CD4-positive, alpha-beta T cell (primary cell): Measurements from ENCODE around the gene PNLIPRP1. TPM values are rescaled to one million over a fixed set of nuclear protein-coding genes. Genes with fewer than 3 reads are reported as not detected.

Experiments
- ATAC-seq: fragments of 200-7000 bp; cut with Tn5 transposase; one replicate; pipeline ENCODE4 v1.10.0; 2022; ENCODE audit warnings: mild to moderate bottlenecking; ENCODE audit not compliant: poor library complexity
- CTCF ChIA-PET: fragments of 350-600 bp; sonication (Branson Sonifier 250); formaldehyde crosslinking; loops from one replicate; lab custom pipeline; 2021; ENCODE audit warnings: antibody characterized with exemption, inconsistent platforms; lab: Charles Lee
- POLR2A ChIA-PET: fragments of 350-600 bp; sonication (Branson Sonifier 250); formaldehyde crosslinking; loops from one replicate; lab custom pipeline; 2021; ENCODE audit warnings: antibody characterized with exemption, inconsistent platforms; lab: Charles Lee
- DNase-seq, 14 experiments: peaks; one replicate each; pipeline ENCODE4 v3.0.0-alpha.2; 2013 to 2020; ENCODE audit warnings: mixed read lengths in 2 of 14
- H3K27ac ChIP-seq, 2 donors: one replicate each; pipeline versions ENCODE4 v1.5.1 to v1.7.0; 2013; ENCODE audit warnings: low read length in 2 of 2, low read depth in 1 of 2, mild to moderate bottlenecking in 1 of 2
- H3K27me3 ChIP-seq, 2 experiments: 1 replicate in 1 of 2; 2 replicates in 1 of 2; pipeline versions ENCODE4 v1.6.1 to v1.7.0; 2013; ENCODE audit warnings: low read length in 2 of 2, control low read depth in 1 of 2, mild to moderate bottlenecking in 1 of 2, moderate library complexity in 1 of 2; ENCODE audit not compliant: insufficient read depth in 2 of 2, control insufficient read depth in 1 of 2
- H3K36me3 ChIP-seq: one replicate; pipeline ENCODE4 v1.6.1; 2013; ENCODE audit warnings: low read length, control low read depth; ENCODE audit not compliant: insufficient read depth
- H3K4me1 ChIP-seq: one replicate; pipeline ENCODE4 v1.6.1; 2013; ENCODE audit warnings: low read length, control low read depth; ENCODE audit not compliant: insufficient read depth
- H3K4me3 ChIP-seq: one replicate; pipeline ENCODE4 v1.5.1; 2013; ENCODE audit warnings: mild to moderate bottlenecking, low read length, moderate library complexity
- H3K9me3 ChIP-seq, 2 experiments: 1 replicate in 1 of 2; 2 replicates in 1 of 2; pipeline versions ENCODE4 v1.6.1 to v1.7.0; 2013; ENCODE audit warnings: low read length in 2 of 2, mild to moderate bottlenecking in 2 of 2, control low read depth in 1 of 2, moderate library complexity in 1 of 2; ENCODE audit not compliant: control insufficient read depth in 1 of 2, insufficient read depth in 1 of 2
- H3K27ac Mint-ChIP-seq: one replicate; pipeline ENCODE4 v1.8.0; 2020; ENCODE audit warnings: mixed read lengths
- H3K27me3 Mint-ChIP-seq: one replicate; pipeline ENCODE4 v1.8.0; 2021; ENCODE audit warnings: mixed read lengths
- H3K36me3 Mint-ChIP-seq: one replicate; pipeline ENCODE4 v1.8.0; 2021; ENCODE audit warnings: low read depth, mixed read lengths
- H3K4me1 Mint-ChIP-seq: one replicate; pipeline ENCODE4 v1.8.0; 2021; ENCODE audit warnings: low read depth, mixed read lengths
- H3K4me3 Mint-ChIP-seq: one replicate; pipeline ENCODE4 v1.8.0; 2020; ENCODE audit warnings: mild to moderate bottlenecking, mixed read lengths
- H3K9me3 Mint-ChIP-seq: one replicate; pipeline ENCODE4 v1.8.0; 2020; ENCODE audit warnings: mixed read lengths
- intact Hi-C, 2 experiments: fragments of 100-400 bp; cut with DNase I in 1 of 2; cut with micrococcal nuclease in 1 of 2; formaldehyde crosslinking; loops; one replicate each; pipeline versions ENCODE4 v1.15.1 to v1.9.0; 2023 to 2025; cut with DNase I, micrococcal nuclease
- total RNA-seq, 174 experiments: library from RNA in 2 of 174; stranded (reverse) in 2 of 174; gene quantifications; one replicate each; pipeline ENCODE4 v1.2.3 and lab custom pipeline; 2021 to 2026
- TF ChIP-seq, protein P1 (sequence below): fragments of 200-600 bp; IDR thresholded peaks from one replicate; pipeline ENCODE4 v1.8.0; 2022; ENCODE audit warnings: antibody characterized with exemption, mild to moderate bottlenecking

Gene PNLIPRP1
- total RNA-seq, 2 experiments from 2014 or later, result not detected

DNA sequence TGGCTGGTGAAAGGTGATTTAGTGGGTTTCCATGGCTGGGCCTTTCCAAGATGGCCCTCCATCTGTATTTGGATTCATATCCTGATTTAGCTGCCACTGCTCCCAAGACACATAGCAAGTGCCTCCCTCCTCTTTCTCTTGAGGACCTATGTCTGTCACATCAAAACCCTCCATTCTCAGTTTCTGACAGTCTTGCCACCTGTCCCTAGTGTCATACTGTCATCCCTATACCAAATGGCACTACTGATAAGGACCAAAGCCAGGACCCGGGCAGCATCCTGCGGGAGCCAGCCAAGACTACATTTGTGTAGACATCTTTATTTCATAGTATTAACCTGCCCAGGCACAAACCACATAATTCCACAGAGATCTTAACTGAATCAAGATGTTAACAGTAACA is 64.8 kb downstream of the PNLIPRP1 start:
- H3K4me3 Mint-ChIP-seq, result no peak overlapping the region
- H3K27ac Mint-ChIP-seq, result no peak overlapping the region
- Histone ChIP-seq H3K27ac (no peak overlapping the region), H3K27me3 (peaks cover 8 to 16% of the 10 kb centered on the region in 2 experiments), H3K4me3 (no peak overlapping the region), H3K9me3 (no peaks in the 10 kb centered on the region), H3K4me1 (no peaks in the 10 kb centered on the region), H3K36me3 (no peaks in the 10 kb centered on the region)
- no peak for ATAC-seq
- intact Hi-C loops, result no loop called here
- H3K4me1 Mint-ChIP-seq, result no peaks in the 10 kb centered on the region
- H3K9me3 Mint-ChIP-seq, result peaks cover 3% of the 10 kb centered on the region
- no peak for DNase-seq
- ChIA-PET POLR2A (no interaction called here), CTCF (no interaction called here)
- TF ChIP-seq, protein P1, sequence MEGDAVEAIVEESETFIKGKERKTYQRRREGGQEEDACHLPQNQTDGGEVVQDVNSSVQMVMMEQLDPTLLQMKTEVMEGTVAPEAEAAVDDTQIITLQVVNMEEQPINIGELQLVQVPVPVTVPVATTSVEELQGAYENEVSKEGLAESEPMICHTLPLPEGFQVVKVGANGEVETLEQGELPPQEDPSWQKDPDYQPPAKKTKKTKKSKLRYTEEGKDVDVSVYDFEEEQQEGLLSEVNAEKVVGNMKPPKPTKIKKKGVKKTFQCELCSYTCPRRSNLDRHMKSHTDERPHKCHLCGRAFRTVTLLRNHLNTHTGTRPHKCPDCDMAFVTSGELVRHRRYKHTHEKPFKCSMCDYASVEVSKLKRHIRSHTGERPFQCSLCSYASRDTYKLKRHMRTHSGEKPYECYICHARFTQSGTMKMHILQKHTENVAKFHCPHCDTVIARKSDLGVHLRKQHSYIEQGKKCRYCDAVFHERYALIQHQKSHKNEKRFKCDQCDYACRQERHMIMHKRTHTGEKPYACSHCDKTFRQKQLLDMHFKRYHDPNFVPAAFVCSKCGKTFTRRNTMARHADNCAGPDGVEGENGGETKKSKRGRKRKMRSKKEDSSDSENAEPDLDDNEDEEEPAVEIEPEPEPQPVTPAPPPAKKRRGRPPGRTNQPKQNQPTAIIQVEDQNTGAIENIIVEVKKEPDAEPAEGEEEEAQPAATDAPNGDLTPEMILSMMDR, result no peak
- peaks cover 57% of the 10 kb centered on the region for H3K27me3 Mint-ChIP-seq
- no peaks in the 10 kb centered on the region for H3K36me3 Mint-ChIP-seq

DNA sequence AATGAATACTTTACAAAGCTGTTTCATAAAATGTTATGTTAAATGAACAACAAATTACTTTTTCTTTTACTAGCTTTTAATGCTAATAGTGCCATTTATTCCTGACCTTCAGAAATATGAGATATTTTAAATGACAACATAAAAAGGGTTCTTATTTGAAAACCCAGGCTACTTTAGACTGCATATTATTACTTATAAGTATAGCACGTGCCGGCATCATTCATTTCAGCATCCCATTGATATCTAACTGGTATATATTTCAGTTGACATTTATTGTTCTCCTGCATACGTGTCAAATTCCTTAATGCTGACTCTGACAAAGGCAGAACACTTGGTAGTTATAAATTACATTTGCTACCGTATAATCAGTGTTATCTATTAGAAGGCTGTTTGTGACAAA is 65.3 kb downstream of the PNLIPRP1 start:
- Mint-ChIP-seq H3K27me3 (peaks cover 60% of the 10 kb centered on the region), H3K9me3 (peaks cover 3% of the 10 kb centered on the region), H3K36me3 (no peaks in the 10 kb centered on the region), H3K4me3 (no peak overlapping the region), H3K27ac (no peak overlapping the region), H3K4me1 (no peaks in the 10 kb centered on the region)
- TF ChIP-seq, protein P1, result no peak
- Histone ChIP-seq H3K27ac (no peak overlapping the region), H3K36me3 (no peaks in the 10 kb centered on the region), H3K4me1 (no peaks in the 10 kb centered on the region), H3K4me3 (no peak overlapping the region), H3K9me3 (no peaks in the 10 kb centered on the region), H3K27me3 (peaks cover 8 to 16% of the 10 kb centered on the region in 2 experiments)
- POLR2A ChIA-PET, result no interaction called here
- intact Hi-C loops, result no loop called here
- DNase-seq (no peak), ATAC-seq (no peak)
- CTCF ChIA-PET, result no interaction called here

DNA sequence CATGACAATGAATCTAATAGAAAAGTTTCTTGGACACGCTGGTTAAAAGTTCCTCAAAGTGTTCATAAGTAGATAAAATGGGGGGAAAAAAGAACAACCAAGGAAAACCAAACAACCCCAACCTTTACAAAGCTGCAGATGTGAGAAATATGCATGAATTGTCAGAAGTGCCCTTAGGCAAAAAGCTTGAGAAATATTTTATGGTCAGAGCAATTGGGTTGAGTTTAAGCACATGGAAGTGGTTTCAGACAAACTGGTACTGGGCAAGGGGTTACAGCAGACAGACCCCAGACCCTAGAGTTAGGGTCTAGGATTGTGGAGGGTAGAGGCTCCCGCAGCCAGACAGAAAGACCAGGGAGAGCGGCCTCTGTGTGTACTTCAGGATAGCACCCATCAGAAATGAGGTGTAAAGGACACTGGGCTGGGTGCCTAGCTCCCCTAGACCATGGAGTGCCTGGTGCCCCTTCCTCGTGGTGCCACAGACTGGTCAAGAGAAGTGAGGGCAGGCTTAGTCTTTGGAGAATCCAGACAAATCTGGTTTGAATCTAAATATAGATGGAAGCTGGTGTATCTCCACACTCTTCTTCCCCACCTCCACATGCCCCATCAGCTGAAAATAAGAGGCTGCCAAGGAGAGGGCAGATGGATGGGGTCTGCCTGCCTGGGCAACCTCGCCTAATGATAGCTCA is 67.2 kb downstream of the PNLIPRP1 start:
- H3K9me3 Mint-ChIP-seq, result no peaks in the 10 kb centered on the region
- H3K4me3 ChIP-seq, result no peak overlapping the region
- intact Hi-C loops, result no loop called here
- H3K27me3 Mint-ChIP-seq, result peaks cover 59% of the 10 kb centered on the region
- TF ChIP-seq, protein P1, result no peak
- DNase-seq (no peak), ATAC-seq (no peak)
- ChIA-PET CTCF (no interaction called here), POLR2A (no interaction called here)
- H3K27ac ChIP-seq, result no peak overlapping the region
- H3K4me3 Mint-ChIP-seq, result no peak overlapping the region
- H3K4me1 ChIP-seq, result no peaks in the 10 kb centered on the region
- no peaks in the 10 kb centered on the region for H3K36me3 ChIP-seq
- no peaks in the 10 kb centered on the region for H3K4me1 Mint-ChIP-seq
- H3K27ac Mint-ChIP-seq, result no peak overlapping the region
- H3K27me3 ChIP-seq, result peaks cover 8 to 16% of the 10 kb centered on the region in 2 experiments
- no peaks in the 10 kb centered on the region for H3K36me3 Mint-ChIP-seq
- no peaks in the 10 kb centered on the region for H3K9me3 ChIP-seq

Other genes with a start within 250 kb of the PNLIPRP1 start
- not detected for gene PNLIPRP3, start 163.1 kb upstream of the PNLIPRP1 start, total RNA-seq
- gene PNLIP, start 45.0 kb upstream of the PNLIPRP1 start, total RNA-seq, result not detected
- not detected for gene PNLIPRP2, start 30.0 kb downstream of the PNLIPRP1 start, total RNA-seq
- under 1 TPM in 1 of 2 experiments, not detected in 1; 0.49 TPM for gene HSPA12A, start 151.6 kb downstream of the PNLIPRP1 start, total RNA-seq